ENCODE measurements around the gene EME1.
"Not testable (repeated sequence)": the region's sequence is repeated elsewhere in the genome, so short reads cannot be mapped to it uniquely, and the experiment has no call there.

Gene EME1

DNA sequence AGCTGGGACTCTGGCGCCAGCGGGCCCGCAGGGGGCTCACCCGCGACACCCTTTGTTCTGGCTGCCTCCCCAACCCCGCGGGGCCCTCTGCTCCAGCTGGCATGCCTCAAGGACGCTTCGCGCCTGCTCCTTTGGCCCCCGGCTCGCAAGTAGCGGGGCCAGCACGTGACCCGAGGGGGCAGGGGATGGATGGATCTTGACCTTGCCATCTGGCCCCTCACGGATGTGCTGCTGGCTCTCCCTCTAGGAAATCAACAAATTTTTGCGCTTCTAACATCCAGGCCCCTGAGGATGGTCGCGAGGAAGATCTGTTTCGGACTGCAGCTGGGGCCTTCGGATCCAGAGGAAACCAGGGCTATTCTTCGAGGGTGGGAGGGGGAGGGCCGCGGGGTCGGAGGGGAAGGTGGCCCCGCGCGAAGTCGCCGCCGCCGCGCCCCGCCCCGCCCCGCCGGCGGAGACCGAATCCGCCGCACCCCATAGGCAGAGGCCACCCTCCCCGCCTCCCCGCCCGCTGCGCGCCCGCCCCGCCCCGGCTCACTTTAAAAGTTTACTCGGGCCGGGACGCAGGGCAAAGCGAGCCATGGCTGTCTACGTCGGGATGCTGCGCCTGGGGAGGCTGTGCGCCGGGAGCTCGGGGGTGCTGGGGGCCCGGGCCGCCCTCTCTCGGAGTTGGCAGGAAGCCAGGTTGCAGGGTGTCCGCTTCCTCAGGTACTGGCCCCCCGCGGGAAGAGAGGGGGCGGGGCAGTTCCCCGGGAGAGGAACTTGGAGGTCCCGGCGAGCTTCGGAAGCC, 52.8 kb downstream of the EME1 start, which contains the start of gene ACSF2:
TSS of gene ACSF2 (plus strand) at position 537 of the 790 bp plus-strand sequence. CDS start at position 581, 44 bp downstream.
- no peak for DNase-seq (ENCODE audit: low read depth, low spot score)

- DNase-seq (ENCODE audit: low read depth, low spot score) = no peak
Measured at GRCh38 chr17:50426472-50426782, 53.4 kb downstream of the EME1 start.

- no peak for DNase-seq (ENCODE audit: low read depth, low spot score)
Measured at GRCh38 chr17:50426814-50427787, 54.1 kb downstream of the EME1 start.

- not testable (repeated sequence) for DNase-seq (ENCODE audit: low read depth, low spot score)
Measured at GRCh38 chr17:50428126-50428525, 55.1 kb downstream of the EME1 start.

DNA sequence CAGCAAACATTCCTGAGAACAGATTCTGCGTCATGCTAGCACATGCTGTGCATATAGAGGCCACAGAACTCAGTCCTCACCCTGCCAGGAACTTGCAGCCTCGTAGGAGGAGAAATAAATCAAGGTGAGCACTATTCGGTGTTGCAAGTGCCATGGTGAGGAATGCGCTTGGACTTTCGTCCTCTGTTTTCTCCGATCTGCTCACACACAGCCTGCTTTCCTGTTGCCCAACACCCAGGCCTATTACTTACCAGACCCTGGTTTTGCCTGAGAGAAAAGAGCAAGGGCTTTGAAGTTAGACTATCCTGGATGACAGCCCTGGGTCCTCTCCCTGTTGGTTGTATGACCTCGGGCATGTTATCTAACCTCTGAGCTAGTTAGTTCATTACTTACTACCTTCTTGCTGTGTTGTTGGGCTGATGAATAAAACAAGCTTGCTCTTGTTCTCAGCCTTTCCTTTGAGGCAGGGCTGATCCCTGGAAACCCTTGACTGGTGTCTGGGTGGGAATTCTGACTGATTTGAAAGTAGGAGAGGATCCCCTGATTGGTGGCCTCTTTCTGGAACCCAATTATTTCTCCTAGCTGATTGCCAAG, 55.9 kb downstream of the EME1 start:
- DNase-seq (ENCODE audit: low read depth, low spot score) = no peak

- DNase-seq (ENCODE audit: low read depth, low spot score) = no peak
Measured at GRCh38 chr17:50429793-50430192, 56.8 kb downstream of the EME1 start.

Data from brain pericyte (primary cell).